HG03045 (cell line): ENCODE measurements around the gene EIPR1.

Experiments
- ATAC-seq: cut with Tn5 transposase; IDR thresholded peaks from one replicate; pipeline ENCODE4 v1.9.1; 2021; ENCODE audit warnings: mild to moderate bottlenecking, moderate library complexity; ENCODE audit not compliant: unreplicated experiment

Gene EIPR1

GRCh38 chr2:3277748-3278520 is 99.7 kb downstream of the EIPR1 start:
- no peak for ATAC-seq

GRCh38 chr2:3277050-3277747 is 100.4 kb downstream of the EIPR1 start:
- no peak for ATAC-seq

- ATAC-seq: no peak
These were observed 104.9 kb downstream of the EIPR1 start for GRCh38 chr2:3272761-3273160.

GRCh38 chr2:3270095-3270478 is 107.5 kb downstream of the EIPR1 start:
- no peak for ATAC-seq

GRCh38 chr2:3269425-3270094 is 108.1 kb downstream of the EIPR1 start:
- no peak for ATAC-seq

GRCh38 chr2:3268705-3269029 is 109.0 kb downstream of the EIPR1 start:
- no peak for ATAC-seq

- no peak for ATAC-seq
These were observed 109.5 kb downstream of the EIPR1 start for GRCh38 chr2:3267869-3268704.

- ATAC-seq: no peak
These were observed 110.4 kb downstream of the EIPR1 start for GRCh38 chr2:3266925-3267867.

- no peak for ATAC-seq
These were observed 111.4 kb downstream of the EIPR1 start for GRCh38 chr2:3265981-3266924.

GRCh38 chr2:3265471-3265870 is 112.1 kb downstream of the EIPR1 start:
- ATAC-seq: no peak

- no peak for ATAC-seq
These were observed 113.4 kb downstream of the EIPR1 start for GRCh38 chr2:3264010-3264744.

- ATAC-seq: no peak
These were observed 114.1 kb downstream of the EIPR1 start for GRCh38 chr2:3263487-3263886.

GRCh38 chr2:3262437-3263388 is 114.9 kb downstream of the EIPR1 start:
- no peak for ATAC-seq

- no peak for ATAC-seq
These were observed 116.1 kb downstream of the EIPR1 start for GRCh38 chr2:3261511-3261910.

GRCh38 chr2:3260959-3261358 is 116.7 kb downstream of the EIPR1 start:
- ATAC-seq: no peak

- ATAC-seq: no peak
These were observed 119.8 kb downstream of the EIPR1 start for GRCh38 chr2:3257826-3258225.

GRCh38 chr2:3257166-3257565 is 120.5 kb downstream of the EIPR1 start:
- no peak for ATAC-seq
